ENCODE data around the gene PIM1.
"Not testable (repeated sequence)": the region's sequence is repeated elsewhere in the genome, so short reads cannot be mapped to it uniquely, and the experiment has no call there.

PIM1 gene

GRCh38 chr6:37169496-37170272 lies at the start of gene PIM1:
TSS of gene PIM1 (plus strand) at chr6:37170152. CDS start at chr6:37170576, 424 bp downstream.
- H3K27me3 Mint-ChIP-seq (ENCODE audit: low read depth) = peaks cover 2% of the 10 kb centered on the region
- peak; percentile 94 for DNase-seq (ENCODE audit: low spot score)
- peak within 1 kb of the TSS; percentile 98 for H3K4me3 Mint-ChIP-seq
- H3K9me3 Mint-ChIP-seq = no peaks in the 10 kb centered on the region
- peaks cover 24% of the 10 kb centered on the region for H3K4me1 Mint-ChIP-seq (ENCODE audit: low read depth)
- peaks cover 38% of the 10 kb centered on the region for H3K36me3 Mint-ChIP-seq (ENCODE audit: low read depth)
- H3K27ac Mint-ChIP-seq = peak within 1 kb of the TSS; percentile 97

GRCh38 chr6:37121556-37121955 lies 48.4 kb upstream of the PIM1 start:
- Mint-ChIP-seq H3K36me3 (ENCODE audit: low read depth) (no peaks in the 10 kb centered on the region), H3K9me3 (no peaks in the 10 kb centered on the region), H3K27ac (no peak overlapping the region), H3K4me1 (ENCODE audit: low read depth) (peaks cover 5% of the 10 kb centered on the region), H3K4me3 (no peak overlapping the region), H3K27me3 (ENCODE audit: low read depth) (peaks cover 5% of the 10 kb centered on the region)
- no peak for DNase-seq (ENCODE audit: low spot score)

GRCh38 chr6:37122861-37123260 lies 47.1 kb upstream of the PIM1 start:
- Mint-ChIP-seq H3K27me3 (ENCODE audit: low read depth) (peaks cover 5% of the 10 kb centered on the region), H3K4me3 (no peak overlapping the region), H3K9me3 (no peaks in the 10 kb centered on the region), H3K36me3 (ENCODE audit: low read depth) (no peaks in the 10 kb centered on the region), H3K4me1 (ENCODE audit: low read depth) (peaks cover 5% of the 10 kb centered on the region), H3K27ac (no peak overlapping the region)
- DNase-seq (ENCODE audit: low spot score) = no peak

GRCh38 chr6:37123957-37124729 lies 45.8 kb upstream of the PIM1 start:
- no peaks in the 10 kb centered on the region for H3K36me3 Mint-ChIP-seq (ENCODE audit: low read depth)
- peaks cover 5% of the 10 kb centered on the region for H3K27me3 Mint-ChIP-seq (ENCODE audit: low read depth)
- no peak overlapping the region for H3K4me3 Mint-ChIP-seq
- no peak for DNase-seq (ENCODE audit: low spot score)
- no peak overlapping the region for H3K27ac Mint-ChIP-seq
- H3K4me1 Mint-ChIP-seq (ENCODE audit: low read depth) = peaks cover 5% of the 10 kb centered on the region
- no peaks in the 10 kb centered on the region for H3K9me3 Mint-ChIP-seq

- H3K4me3 Mint-ChIP-seq = no peak overlapping the region
These were observed 44.0 kb upstream of the PIM1 start for GRCh38 chr6:37125774-37126492.

GRCh38 chr6:37126493-37126958 lies 43.4 kb upstream of the PIM1 start:
- peaks cover 5% of the 10 kb centered on the region for H3K4me1 Mint-ChIP-seq (ENCODE audit: low read depth)
- no peak overlapping the region for H3K4me3 Mint-ChIP-seq
- no peak overlapping the region for H3K27ac Mint-ChIP-seq
- no peak for DNase-seq (ENCODE audit: low spot score)
- H3K36me3 Mint-ChIP-seq (ENCODE audit: low read depth) = no peaks in the 10 kb centered on the region
- H3K27me3 Mint-ChIP-seq (ENCODE audit: low read depth) = peaks cover 5% of the 10 kb centered on the region
- H3K9me3 Mint-ChIP-seq = no peaks in the 10 kb centered on the region

More at GRCh38 chr6:37125774-37126492, 44.0 kb upstream of the PIM1 start:
- Mint-ChIP-seq H3K9me3 (no peaks in the 10 kb centered on the region), H3K27me3 (ENCODE audit: low read depth) (peaks cover 5% of the 10 kb centered on the region), H3K36me3 (ENCODE audit: low read depth) (no peaks in the 10 kb centered on the region), H3K27ac (no peak overlapping the region), H3K4me1 (ENCODE audit: low read depth) (peaks cover 5% of the 10 kb centered on the region)
- no peak for DNase-seq (ENCODE audit: low spot score)

- no peak for DNase-seq (ENCODE audit: low spot score)
- H3K9me3 Mint-ChIP-seq = no peaks in the 10 kb centered on the region
- peaks cover 5% of the 10 kb centered on the region for H3K27me3 Mint-ChIP-seq (ENCODE audit: low read depth)
- peaks cover 5% of the 10 kb centered on the region for H3K4me1 Mint-ChIP-seq (ENCODE audit: low read depth)
- no peaks in the 10 kb centered on the region for H3K36me3 Mint-ChIP-seq (ENCODE audit: low read depth)
- no peak overlapping the region for H3K27ac Mint-ChIP-seq
- H3K4me3 Mint-ChIP-seq = no peak overlapping the region
These were observed 42.9 kb upstream of the PIM1 start for GRCh38 chr6:37126961-37127616.

GRCh38 chr6:37127961-37128862 lies 41.7 kb upstream of the PIM1 start:
- peaks cover 5% of the 10 kb centered on the region for H3K27me3 Mint-ChIP-seq (ENCODE audit: low read depth)
- H3K4me1 Mint-ChIP-seq (ENCODE audit: low read depth) = peaks cover 5% of the 10 kb centered on the region
- no peak for DNase-seq (ENCODE audit: low spot score)
- no peaks in the 10 kb centered on the region for H3K36me3 Mint-ChIP-seq (ENCODE audit: low read depth)
- H3K4me3 Mint-ChIP-seq = no peak overlapping the region
- H3K9me3 Mint-ChIP-seq = no peaks in the 10 kb centered on the region
- H3K27ac Mint-ChIP-seq = peak overlapping the region; percentile 53

GRCh38 chr6:37128863-37129443 lies 41.0 kb upstream of the PIM1 start:
- H3K36me3 Mint-ChIP-seq (ENCODE audit: low read depth); H3K27me3 Mint-ChIP-seq (ENCODE audit: low read depth); H3K9me3 Mint-ChIP-seq; DNase-seq (ENCODE audit: low spot score); H3K4me3 Mint-ChIP-seq; H3K27ac Mint-ChIP-seq; H3K4me1 Mint-ChIP-seq (ENCODE audit: low read depth): not testable (repeated sequence)

GRCh38 chr6:37129566-37129965 lies 40.4 kb upstream of the PIM1 start:
- H3K27me3 Mint-ChIP-seq (ENCODE audit: low read depth) = peaks cover 5% of the 10 kb centered on the region
- H3K4me3 Mint-ChIP-seq = no peak overlapping the region
- no peak overlapping the region for H3K27ac Mint-ChIP-seq
- no peaks in the 10 kb centered on the region for H3K9me3 Mint-ChIP-seq
- H3K36me3 Mint-ChIP-seq (ENCODE audit: low read depth) = no peaks in the 10 kb centered on the region
- H3K4me1 Mint-ChIP-seq (ENCODE audit: low read depth) = peaks cover 8% of the 10 kb centered on the region
- no peak for DNase-seq (ENCODE audit: low spot score)

- Mint-ChIP-seq H3K27ac (no peak overlapping the region), H3K27me3 (ENCODE audit: low read depth) (peaks cover 5% of the 10 kb centered on the region), H3K4me3 (no peak overlapping the region), H3K36me3 (ENCODE audit: low read depth) (no peaks in the 10 kb centered on the region), H3K4me1 (ENCODE audit: low read depth) (peaks cover 11% of the 10 kb centered on the region), H3K9me3 (no peaks in the 10 kb centered on the region)
- DNase-seq (ENCODE audit: low spot score) = no peak
These were observed 39.2 kb upstream of the PIM1 start for GRCh38 chr6:37130704-37131103.

GRCh38 chr6:37131104-37131959 lies 38.6 kb upstream of the PIM1 start:
- Mint-ChIP-seq H3K27me3 (ENCODE audit: low read depth) (no peaks in the 10 kb centered on the region), H3K36me3 (ENCODE audit: low read depth) (no peaks in the 10 kb centered on the region), H3K9me3 (no peaks in the 10 kb centered on the region), H3K27ac (no peak overlapping the region), H3K4me3 (no peak overlapping the region), H3K4me1 (ENCODE audit: low read depth) (peaks cover 11% of the 10 kb centered on the region)
- DNase-seq (ENCODE audit: low spot score) = no peak

Data from T-helper 2 cell treated with Interferon-gamma antibody and Interleukin-4, amounts not matched to agents 5 μg/mL and 100 μg/mL, for 36 hours (primary cell).